Measurements from ENCODE around the gene TCF7L2.

TCF7L2 gene

DNA sequence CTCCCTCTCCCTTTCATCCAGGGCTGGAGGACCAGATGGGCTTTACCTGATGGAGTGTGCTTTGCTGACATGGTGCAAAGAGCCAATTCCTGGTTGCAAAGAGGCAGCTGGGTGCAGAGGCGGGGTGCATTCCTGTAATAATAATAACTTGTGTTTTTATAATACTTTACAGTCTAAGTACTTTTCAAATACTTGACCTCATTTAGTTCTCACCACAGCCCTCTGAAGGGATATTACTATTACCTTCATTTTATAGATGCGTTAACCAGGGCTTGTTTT lies 70.4 kb downstream of the TCF7L2 start:
- TF ChIP-seq BACH2 (CRISPR knock-in tag; IDR thresholded peaks at IDR 0.05; ENCODE audit: borderline replicate concordance) (no peak), PPARA (CRISPR knock-in tag; IDR thresholded peaks at IDR 0.05; ENCODE audit: borderline replicate concordance) (no peak), TCF4 (CRISPR knock-in tag; IDR thresholded peaks at IDR 0.05; ENCODE audit: borderline replicate concordance) (no peak), RARB (CRISPR knock-in tag; IDR thresholded peaks at IDR 0.05) (no peak)
- TF ChIP-seq, protein P1, sequence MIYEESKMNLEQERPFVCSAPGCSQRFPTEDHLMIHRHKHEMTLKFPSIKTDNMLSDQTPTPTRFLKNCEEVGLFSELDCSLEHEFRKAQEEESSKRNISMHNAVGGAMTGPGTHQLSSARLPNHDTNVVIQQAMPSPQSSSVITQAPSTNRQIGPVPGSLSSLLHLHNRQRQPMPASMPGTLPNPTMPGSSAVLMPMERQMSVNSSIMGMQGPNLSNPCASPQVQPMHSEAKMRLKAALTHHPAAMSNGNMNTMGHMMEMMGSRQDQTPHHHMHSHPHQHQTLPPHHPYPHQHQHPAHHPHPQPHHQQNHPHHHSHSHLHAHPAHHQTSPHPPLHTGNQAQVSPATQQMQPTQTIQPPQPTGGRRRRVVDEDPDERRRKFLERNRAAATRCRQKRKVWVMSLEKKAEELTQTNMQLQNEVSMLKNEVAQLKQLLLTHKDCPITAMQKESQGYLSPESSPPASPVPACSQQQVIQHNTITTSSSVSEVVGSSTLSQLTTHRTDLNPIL (CRISPR knock-in tag; IDR thresholded peaks at IDR 0.05; ENCODE audit: low read depth), result no peak
- TF ChIP-seq, protein P2, sequence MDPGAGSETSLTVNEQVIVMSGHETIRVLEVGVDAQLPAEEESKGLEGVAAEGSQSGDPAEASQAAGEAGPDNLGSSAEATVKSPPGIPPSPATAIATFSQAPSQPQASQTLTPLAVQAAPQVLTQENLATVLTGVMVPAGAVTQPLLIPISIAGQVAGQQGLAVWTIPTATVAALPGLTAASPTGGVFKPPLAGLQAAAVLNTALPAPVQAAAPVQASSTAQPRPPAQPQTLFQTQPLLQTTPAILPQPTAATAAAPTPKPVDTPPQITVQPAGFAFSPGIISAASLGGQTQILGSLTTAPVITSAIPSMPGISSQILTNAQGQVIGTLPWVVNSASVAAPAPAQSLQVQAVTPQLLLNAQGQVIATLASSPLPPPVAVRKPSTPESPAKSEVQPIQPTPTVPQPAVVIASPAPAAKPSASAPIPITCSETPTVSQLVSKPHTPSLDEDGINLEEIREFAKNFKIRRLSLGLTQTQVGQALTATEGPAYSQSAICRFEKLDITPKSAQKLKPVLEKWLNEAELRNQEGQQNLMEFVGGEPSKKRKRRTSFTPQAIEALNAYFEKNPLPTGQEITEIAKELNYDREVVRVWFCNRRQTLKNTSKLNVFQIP (CRISPR knock-in tag; IDR thresholded peaks at IDR 0.05; ENCODE audit: borderline replicate concordance, low read depth), result no peak
- no peak for ATAC-seq

DNA sequence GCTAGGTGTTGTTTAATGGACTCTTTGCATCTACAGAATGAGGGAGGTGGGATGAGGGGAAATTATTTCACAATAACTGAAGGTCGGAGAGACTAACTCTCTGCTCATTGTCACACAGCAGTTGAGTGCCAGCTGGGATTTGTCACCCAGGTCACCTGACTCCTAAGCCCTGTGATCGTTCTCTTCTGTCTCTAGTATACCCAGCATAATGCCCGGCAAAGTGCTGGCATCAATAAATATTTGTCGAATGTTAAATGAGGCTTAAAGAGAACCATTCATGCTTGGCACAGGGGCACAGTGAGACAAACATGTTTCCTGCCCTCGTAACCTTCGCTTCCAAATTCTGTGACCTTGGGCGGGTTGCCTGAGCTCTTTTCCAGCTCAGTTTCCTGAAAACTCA lies 70.8 kb downstream of the TCF7L2 start:
- TF ChIP-seq ZNF8 (CRISPR knock-in tag; IDR thresholded peaks at IDR 0.05) (no peak), BACH2 (CRISPR knock-in tag; IDR thresholded peaks at IDR 0.05; ENCODE audit: borderline replicate concordance) (no peak), SNAI2 (CRISPR knock-in tag; IDR thresholded peaks at IDR 0.05) (no peak), GLIS3 (CRISPR knock-in tag; IDR thresholded peaks at IDR 0.05) (no peak), RARB (CRISPR knock-in tag; IDR thresholded peaks at IDR 0.05) (no peak), ZFP30 (CRISPR knock-in tag; IDR thresholded peaks at IDR 0.05) (no peak), OSR1 (CRISPR knock-in tag; IDR thresholded peaks at IDR 0.05) (no peak), ZFP3 (CRISPR knock-in tag; IDR thresholded peaks at IDR 0.05) (no peak), TCF4 (CRISPR knock-in tag; IDR thresholded peaks at IDR 0.05; ENCODE audit: borderline replicate concordance) (no peak), ISL1 (CRISPR knock-in tag; IDR thresholded peaks at IDR 0.05) (no peak)
- TF ChIP-seq, protein P1 (CRISPR knock-in tag; IDR thresholded peaks at IDR 0.05; ENCODE audit: low read depth), result no peak
- TF ChIP-seq, protein P3, sequence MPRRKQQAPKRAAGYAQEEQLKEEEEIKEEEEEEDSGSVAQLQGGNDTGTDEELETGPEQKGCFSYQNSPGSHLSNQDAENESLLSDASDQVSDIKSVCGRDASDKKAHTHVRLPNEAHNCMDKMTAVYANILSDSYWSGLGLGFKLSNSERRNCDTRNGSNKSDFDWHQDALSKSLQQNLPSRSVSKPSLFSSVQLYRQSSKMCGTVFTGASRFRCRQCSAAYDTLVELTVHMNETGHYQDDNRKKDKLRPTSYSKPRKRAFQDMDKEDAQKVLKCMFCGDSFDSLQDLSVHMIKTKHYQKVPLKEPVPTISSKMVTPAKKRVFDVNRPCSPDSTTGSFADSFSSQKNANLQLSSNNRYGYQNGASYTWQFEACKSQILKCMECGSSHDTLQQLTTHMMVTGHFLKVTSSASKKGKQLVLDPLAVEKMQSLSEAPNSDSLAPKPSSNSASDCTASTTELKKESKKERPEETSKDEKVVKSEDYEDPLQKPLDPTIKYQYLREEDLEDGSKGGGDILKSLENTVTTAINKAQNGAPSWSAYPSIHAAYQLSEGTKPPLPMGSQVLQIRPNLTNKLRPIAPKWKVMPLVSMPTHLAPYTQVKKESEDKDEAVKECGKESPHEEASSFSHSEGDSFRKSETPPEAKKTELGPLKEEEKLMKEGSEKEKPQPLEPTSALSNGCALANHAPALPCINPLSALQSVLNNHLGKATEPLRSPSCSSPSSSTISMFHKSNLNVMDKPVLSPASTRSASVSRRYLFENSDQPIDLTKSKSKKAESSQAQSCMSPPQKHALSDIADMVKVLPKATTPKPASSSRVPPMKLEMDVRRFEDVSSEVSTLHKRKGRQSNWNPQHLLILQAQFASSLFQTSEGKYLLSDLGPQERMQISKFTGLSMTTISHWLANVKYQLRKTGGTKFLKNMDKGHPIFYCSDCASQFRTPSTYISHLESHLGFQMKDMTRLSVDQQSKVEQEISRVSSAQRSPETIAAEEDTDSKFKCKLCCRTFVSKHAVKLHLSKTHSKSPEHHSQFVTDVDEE (CRISPR knock-in tag; IDR thresholded peaks at IDR 0.05), result no peak
- ATAC-seq, result no peak

DNA sequence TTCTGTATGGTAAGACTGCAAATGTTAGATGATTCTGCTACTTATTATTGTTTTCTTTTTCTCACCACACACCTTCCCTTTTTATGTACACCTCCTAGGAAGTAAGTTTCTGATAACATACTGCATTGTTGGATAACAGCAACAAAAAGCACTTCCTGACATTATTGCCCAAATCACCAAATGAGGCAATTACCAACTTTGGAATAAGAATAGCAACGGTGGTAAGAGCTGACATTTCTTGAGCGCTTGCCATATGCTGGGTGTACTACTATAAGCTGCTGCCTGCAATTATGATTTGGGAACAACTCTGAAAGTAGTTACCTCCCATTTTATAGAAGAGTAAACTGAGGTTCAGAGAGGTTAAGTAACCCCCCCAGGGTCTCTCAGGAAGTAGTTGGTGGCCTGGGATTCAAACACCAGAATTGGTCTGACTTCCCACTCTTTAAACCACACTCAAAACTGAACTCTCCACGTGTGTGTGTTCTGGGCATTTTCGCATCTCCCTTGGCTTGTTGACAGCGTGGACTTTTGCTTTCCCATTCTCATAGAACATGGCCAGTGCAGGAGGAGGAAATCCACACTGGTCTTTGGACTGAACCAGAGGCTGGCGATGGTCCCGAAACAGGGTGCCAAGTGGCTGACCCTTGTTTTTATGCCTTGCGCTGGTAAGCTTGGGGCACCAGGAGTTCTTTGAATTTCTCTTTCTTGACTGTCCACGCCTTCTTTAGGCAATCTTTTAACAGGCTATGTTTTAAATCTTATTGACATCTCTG lies 71.4 kb downstream of the TCF7L2 start:
- ATAC-seq, result no peak
- TF ChIP-seq ESRRG (CRISPR knock-in tag; IDR thresholded peaks at IDR 0.05), result no peak
- TF ChIP-seq ZNF8 (CRISPR knock-in tag; IDR thresholded peaks at IDR 0.05), result no peak
- TF ChIP-seq BACH2 (CRISPR knock-in tag; IDR thresholded peaks at IDR 0.05; ENCODE audit: borderline replicate concordance), result no peak
- TF ChIP-seq TOX (CRISPR knock-in tag; IDR thresholded peaks at IDR 0.05; ENCODE audit: borderline replicate concordance), result no peak
- no peak for TF ChIP-seq ZC3H10 (CRISPR knock-in tag; IDR thresholded peaks at IDR 0.05)
- no peak for TF ChIP-seq ZNF565 (CRISPR knock-in tag; conservative IDR thresholded peaks at IDR 0.05; ENCODE audit: low read depth)
- no peak for TF ChIP-seq ZFP3 (CRISPR knock-in tag; IDR thresholded peaks at IDR 0.05)
- TF ChIP-seq RARB (CRISPR knock-in tag; IDR thresholded peaks at IDR 0.05), result no peak
- TF ChIP-seq OSR1 (CRISPR knock-in tag; IDR thresholded peaks at IDR 0.05), result no peak
- no peak for TF ChIP-seq PPARA (CRISPR knock-in tag; IDR thresholded peaks at IDR 0.05; ENCODE audit: borderline replicate concordance)
- TF ChIP-seq GLIS3 (CRISPR knock-in tag; IDR thresholded peaks at IDR 0.05), result no peak
- no peak for TF ChIP-seq CSDC2 (CRISPR knock-in tag; IDR thresholded peaks at IDR 0.05)
- TF ChIP-seq, protein P4, sequence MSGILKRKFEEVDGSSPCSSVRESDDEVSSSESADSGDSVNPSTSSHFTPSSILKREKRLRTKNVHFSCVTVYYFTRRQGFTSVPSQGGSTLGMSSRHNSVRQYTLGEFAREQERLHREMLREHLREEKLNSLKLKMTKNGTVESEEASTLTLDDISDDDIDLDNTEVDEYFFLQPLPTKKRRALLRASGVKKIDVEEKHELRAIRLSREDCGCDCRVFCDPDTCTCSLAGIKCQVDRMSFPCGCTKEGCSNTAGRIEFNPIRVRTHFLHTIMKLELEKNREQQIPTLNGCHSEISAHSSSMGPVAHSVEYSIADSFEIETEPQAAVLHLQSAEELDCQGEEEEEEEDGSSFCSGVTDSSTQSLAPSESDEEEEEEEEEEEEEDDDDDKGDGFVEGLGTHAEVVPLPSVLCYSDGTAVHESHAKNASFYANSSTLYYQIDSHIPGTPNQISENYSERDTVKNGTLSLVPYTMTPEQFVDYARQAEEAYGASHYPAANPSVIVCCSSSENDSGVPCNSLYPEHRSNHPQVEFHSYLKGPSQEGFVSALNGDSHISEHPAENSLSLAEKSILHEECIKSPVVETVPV (CRISPR knock-in tag; IDR thresholded peaks at IDR 0.05), result no peak
- no peak for TF ChIP-seq ISL1 (CRISPR knock-in tag; IDR thresholded peaks at IDR 0.05)
- no peak for TF ChIP-seq ARNTL (CRISPR knock-in tag; IDR thresholded peaks at IDR 0.05; ENCODE audit: borderline replicate concordance, low read depth)
- TF ChIP-seq ZNF70 (CRISPR knock-in tag; IDR thresholded peaks at IDR 0.05), result no peak
- no peak for TF ChIP-seq ZFP30 (CRISPR knock-in tag; IDR thresholded peaks at IDR 0.05)
- TF ChIP-seq, protein P2 (CRISPR knock-in tag; IDR thresholded peaks at IDR 0.05; ENCODE audit: borderline replicate concordance, low read depth), result no peak
- TF ChIP-seq SNAI2 (CRISPR knock-in tag; IDR thresholded peaks at IDR 0.05), result no peak

Data from SK-N-SH treated with all-trans-retinoic acid at 6 μM for 48 hours (cell line).